GM23248 (cell line): ENCODE data around the gene FILIP1L. TPM values are rescaled to one million over a fixed set of nuclear protein-coding genes. Genes with fewer than 3 reads are reported as not detected.

ENCODE experiments used
- DNase-seq: peaks from one replicate; pipeline ENCODE4 v3.0.0-alpha.2; 2015
- H2AFZ ChIP-seq: fragments of 200-600 bp; sonication (generic); 2 replicates; pipeline ENCODE4 v1.6.1; 2016; ENCODE audit warnings: antibody characterized with exemption
- H3F3A ChIP-seq: fragments of 200-600 bp; sonication (generic); 2 replicates; pipeline ENCODE4 v1.6.1; 2016; ENCODE audit warnings: mild to moderate bottlenecking, antibody characterized with exemption, mixed run types; ENCODE audit not compliant: insufficient read depth
- H3K27ac ChIP-seq: fragments of 200-600 bp; sonication (generic); 2 replicates; pipeline ENCODE4 v1.5.1; 2016; ENCODE audit warnings: mild to moderate bottlenecking
- H3K27me3 ChIP-seq: fragments of 200-600 bp; sonication (generic); replicated peaks from 2 replicates; pipeline ENCODE4 v1.6.1; 2016; ENCODE audit warnings: mild to moderate bottlenecking; ENCODE audit not compliant: insufficient read depth
- H3K36me3 ChIP-seq: fragments of 200-600 bp; sonication (generic); 2 replicates; pipeline ENCODE4 v1.6.1; 2016; ENCODE audit warnings: low read depth, mild to moderate bottlenecking
- H3K4me1 ChIP-seq: fragments of 200-600 bp; sonication (generic); 2 replicates; pipeline ENCODE4 v1.6.1; 2016; ENCODE audit warnings: mild to moderate bottlenecking; ENCODE audit not compliant: insufficient read depth
- H3K4me2 ChIP-seq: fragments of 200-600 bp; sonication (generic); one replicate; pipeline ENCODE4 v1.6.1; 2016; ENCODE audit warnings: mild to moderate bottlenecking; ENCODE audit not compliant: unreplicated experiment
- H3K4me3 ChIP-seq: fragments of 200-600 bp; sonication (generic); 2 replicates; pipeline ENCODE4 v1.5.1; 2016; ENCODE audit warnings: mild to moderate bottlenecking
- H3K79me2 ChIP-seq: fragments of 200-600 bp; sonication (generic); 2 replicates; pipeline ENCODE4 v1.6.1; 2016; ENCODE audit warnings: mild to moderate bottlenecking; ENCODE audit not compliant: insufficient read depth
- H3K9ac ChIP-seq: fragments of 200-600 bp; sonication (generic); 2 replicates; pipeline ENCODE4 v1.6.1; 2016; ENCODE audit warnings: mild to moderate bottlenecking
- H3K9me2 ChIP-seq: fragments of 200-600 bp; sonication (generic); 2 replicates; pipeline ENCODE4 v1.6.1; 2016; ENCODE audit warnings: mixed run types, mild to moderate bottlenecking, moderate library complexity; ENCODE audit not compliant: insufficient read depth
- H3K9me3 ChIP-seq: fragments of 200-600 bp; sonication (generic); one replicate; pipeline ENCODE4 v1.6.1; 2017; ENCODE audit warnings: low read depth
- H4K20me1 ChIP-seq: fragments of 200-600 bp; sonication (generic); 2 replicates; pipeline ENCODE4 v1.6.0; 2016; ENCODE audit not compliant: insufficient read depth
- EZH2 ChIP-seq: fragments of 200-600 bp; sonication (generic); IDR thresholded peaks from 2 replicates; pipeline ENCODE4 v1.6.1; 2018; ENCODE audit warnings: antibody characterized with exemption, mild to moderate bottlenecking; ENCODE audit not compliant: insufficient read depth, poor library complexity, severe bottlenecking
- EZH2phosphoT487 ChIP-seq: fragments of 200-600 bp; sonication (generic); IDR thresholded peaks from 2 replicates; pipeline ENCODE4 v1.6.1; 2018; ENCODE audit warnings: antibody characterized with exemption, moderate library complexity, mild to moderate bottlenecking, low read depth; ENCODE audit not compliant: insufficient read depth
- WGBS, 2 experiments: methylation state at CpG; one replicate each; pipeline ENCODE4 v1.1.6; 2015 to 2017; ENCODE audit warnings: low lambda C conversion rate in 2 of 2, low coverage in 1 of 2; ENCODE audit errors: missing lambda C conversion rate in 2 of 2; 5-methylcytosine and 5-hydroxymethylcytosine counted together
- in situ Hi-C: fragments of 300-500 bp; cut with MboI; formaldehyde crosslinking; loops from 2 replicates; pipeline ENCODE4 v1.15.0; 2020
- polyA plus RNA-seq: library from polyadenylated mRNA; unstranded; fragments of >200 nt; fragmentation: Nextera tagmentation; extraction: Ambion mirVana; gene quantifications from 2 replicates; pipeline ENCODE4 v1.2.1, GENCODE V29; 2016
- total RNA-seq: library from RNA; depleted of rRNA; stranded (reverse); fragments of >200 nt; shearing (Covaris generic); gene quantifications from 2 replicates; pipeline ENCODE4 v1.2.3, GENCODE V29; 2014

Gene FILIP1L
- total and polyA plus RNA-seq, 2 experiments from 2014 or later = 45.0 to 66.3 TPM

- DNase-seq = no peak
- no peaks in the 10 kb centered on the region for H3K9me3 ChIP-seq
- no peak overlapping the region for H2AFZ ChIP-seq
- WGBS, 2 experiments = 98% methylated on average over 4 of the region's 4 CpGs
- no peak overlapping the region for H3K4me3 ChIP-seq
- no peaks in the 10 kb centered on the region for H4K20me1 ChIP-seq
- in situ Hi-C loops = no loop called here
- H3F3A ChIP-seq = no peaks in the 10 kb centered on the region
- TF ChIP-seq EZH2 (no peak), EZH2phosphoT487 (no peak)
- no peaks in the 10 kb centered on the region; the same call in 1 of the 2 replicates for H3K36me3 ChIP-seq
- H3K9ac ChIP-seq = no peak overlapping the region
- no peaks in the 10 kb centered on the region; the same call in 1 of the 2 replicates for H3K9me2 ChIP-seq
- H3K79me2 ChIP-seq = no peaks in the 10 kb centered on the region
- no peak overlapping the region for H3K4me2 ChIP-seq
- H3K4me1 ChIP-seq = no peaks in the 10 kb centered on the region
- H3K27ac ChIP-seq = no peak overlapping the region
- H3K27me3 ChIP-seq = no peaks in the 10 kb centered on the region
Measured at GRCh38 chr3:100117093-100117492, 2.8 kb upstream of the FILIP1L start.

DNA sequence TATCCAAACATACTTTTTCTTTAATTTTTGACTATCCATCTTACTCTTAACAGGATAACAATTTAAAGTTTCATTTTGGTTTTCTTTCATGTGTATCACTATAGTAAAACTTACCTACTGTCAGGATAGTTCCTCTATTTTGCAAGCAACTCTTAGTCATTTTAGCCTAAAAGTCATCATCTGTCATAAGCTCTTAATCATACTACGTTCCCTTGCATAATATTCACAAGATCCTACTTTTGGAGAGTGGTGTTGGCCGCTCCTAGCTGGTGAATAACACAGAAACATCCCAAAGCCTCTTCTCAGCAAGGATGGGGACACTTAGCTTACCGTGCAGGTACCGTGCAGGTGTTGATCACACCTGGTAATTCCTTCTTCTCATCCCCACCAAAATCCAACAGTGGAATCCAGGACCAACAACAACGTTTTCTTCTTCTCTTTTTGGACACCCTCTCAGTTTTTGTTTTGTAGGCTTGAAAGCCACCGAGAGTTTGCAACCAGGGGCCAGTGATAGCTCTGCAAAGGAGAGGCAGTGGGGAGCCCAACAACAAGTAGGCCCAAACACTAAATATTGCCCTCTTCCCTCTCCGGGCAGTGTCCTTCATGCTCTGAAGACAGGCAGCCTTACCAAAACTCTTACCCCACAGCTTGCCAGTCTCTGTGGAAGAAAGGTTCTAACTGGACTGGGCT, 433 bp downstream of the FILIP1L start:
- Histone ChIP-seq H3K9me2 (no peaks in the 10 kb centered on the region; the same call in 1 of the 2 replicates), H2AFZ (no peak overlapping the region), H3F3A (no peaks in the 10 kb centered on the region), H3K4me1 (no peaks in the 10 kb centered on the region), H4K20me1 (no peaks in the 10 kb centered on the region), H3K27ac (no peak overlapping the region), H3K4me3 (no peak overlapping the region), H3K79me2 (no peaks in the 10 kb centered on the region), H3K9me3 (no peaks in the 10 kb centered on the region), H3K36me3 (no peaks in the 10 kb centered on the region; the same call in 1 of the 2 replicates), H3K9ac (no peak overlapping the region), H3K27me3 (no peaks in the 10 kb centered on the region), H3K4me2 (no peak overlapping the region)
- in situ Hi-C loops = no loop called here
- TF ChIP-seq EZH2 = no peak
- no peak for TF ChIP-seq EZH2phosphoT487
- DNase-seq = peak; percentile 52
- WGBS, 2 experiments = 79 to 81% methylated on average over 7 of the region's 7 CpGs

GRCh38 chr3:100111728-100112127, 2.6 kb downstream of the FILIP1L start:
- no peak overlapping the region for H3K9ac ChIP-seq
- H3K9me3 ChIP-seq = no peaks in the 10 kb centered on the region
- H3K27me3 ChIP-seq = no peaks in the 10 kb centered on the region
- WGBS, 2 experiments = 17 to 28% methylated on average over 1 of the region's 1 CpG
- H3K4me1 ChIP-seq = 0 out of 2 replicates have a peak, but pooled peaks cover 3% of the 10 kb centered on the region
- TF ChIP-seq EZH2phosphoT487 = no peak
- TF ChIP-seq EZH2 = no peak
- H3K4me2 ChIP-seq = no peak overlapping the region
- H3K79me2 ChIP-seq = no peaks in the 10 kb centered on the region
- no peaks in the 10 kb centered on the region; the same call in 1 of the 2 replicates for H3K9me2 ChIP-seq
- no peaks in the 10 kb centered on the region for H3F3A ChIP-seq
- in situ Hi-C loops = no loop called here
- H4K20me1 ChIP-seq = no peaks in the 10 kb centered on the region
- DNase-seq = no peak
- H2AFZ ChIP-seq = no peak overlapping the region
- H3K27ac ChIP-seq = no peak overlapping the region
- no peaks in the 10 kb centered on the region for H3K36me3 ChIP-seq
- no peak overlapping the region for H3K4me3 ChIP-seq

DNA sequence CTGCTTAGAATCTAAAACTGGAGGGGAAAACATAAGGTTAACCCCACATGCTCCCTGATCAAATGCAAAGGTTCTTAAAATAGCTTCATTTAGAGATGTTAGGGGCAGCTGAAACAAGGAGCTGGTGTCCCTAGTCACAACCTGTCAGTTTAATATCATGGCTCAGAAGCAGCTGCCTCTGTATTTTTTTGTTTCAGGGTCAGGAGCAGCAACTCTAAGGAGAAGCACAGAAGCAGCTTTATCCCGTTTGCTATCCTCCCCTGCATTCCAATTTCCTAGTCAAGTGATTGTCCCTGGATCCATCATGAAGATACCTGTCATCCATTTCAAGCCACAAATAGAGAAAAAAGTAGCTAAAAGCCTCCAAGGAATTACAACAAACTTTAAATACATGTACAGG, 4.1 kb downstream of the FILIP1L start:
- no peaks in the 10 kb centered on the region for H4K20me1 ChIP-seq
- WGBS, 2 experiments = 80 to 100% methylated on average over 1 of the region's 1 CpG
- H3K27me3 ChIP-seq = no peaks in the 10 kb centered on the region
- no peak overlapping the region for H3K4me2 ChIP-seq
- DNase-seq = no peak
- no peaks in the 10 kb centered on the region for H3F3A ChIP-seq
- H3K79me2 ChIP-seq = no peaks in the 10 kb centered on the region
- H2AFZ ChIP-seq = no peak overlapping the region
- H3K36me3 ChIP-seq = no peaks in the 10 kb centered on the region
- H3K4me3 ChIP-seq = no peak overlapping the region
- in situ Hi-C loops = no loop called here
- TF ChIP-seq EZH2phosphoT487 = no peak
- TF ChIP-seq EZH2 = no peak
- H3K27ac ChIP-seq = no peak overlapping the region
- no peaks in the 10 kb centered on the region for H3K9me3 ChIP-seq
- no peak overlapping the region for H3K9ac ChIP-seq
- H3K4me1 ChIP-seq = peaks cover 18% of the 10 kb centered on the region
- H3K9me2 ChIP-seq = no peaks in the 10 kb centered on the region
